SU-DHL-6 (cell line): ENCODE results near the gene BCDIN3D.

Source experiments
- H2AFZ ChIP-seq: fragments of 200-600 bp; sonication (generic); 2 replicates; pipeline ENCODE4 v1.6.1; 2014; ENCODE audit warnings: low read depth, mild to moderate bottlenecking, moderate library complexity, mixed read lengths, antibody characterized with exemption, low read length; ENCODE audit not compliant: severe bottlenecking
- H3F3A ChIP-seq: fragments of 200-600 bp; shearing (Covaris generic); 2 replicates; pipeline ENCODE4 v1.6.0; 2016; ENCODE audit warnings: antibody characterized with exemption, mild to moderate bottlenecking; ENCODE audit not compliant: insufficient read depth
- H3K27ac ChIP-seq: fragments of 200-600 bp; sonication (generic); 2 replicates; pipeline ENCODE4 v1.5.1; 2016; ENCODE audit warnings: low read depth, mild to moderate bottlenecking, low read length, moderate library complexity, mixed read lengths
- H3K27me3 ChIP-seq: fragments of 200-600 bp; sonication (generic), shearing (Covaris generic); 2 replicates; pipeline ENCODE4 v1.6.0; 2014; ENCODE audit warnings: mild to moderate bottlenecking, low read length
- H3K36me3 ChIP-seq: fragments of 200-600 bp; sonication (generic); 2 replicates; pipeline ENCODE4 v1.6.1; 2014; ENCODE audit warnings: mild to moderate bottlenecking, low read length, mixed read lengths
- H3K4me2 ChIP-seq: fragments of 300-600, 200-600 bp; shearing (Covaris generic), sonication (generic); 2 replicates; pipeline ENCODE4 v1.6.0; 2014; ENCODE audit warnings: low read length, low read depth, mild to moderate bottlenecking; ENCODE audit not compliant: poor library complexity, severe bottlenecking
- H3K4me3 ChIP-seq: fragments of 200-600 bp; sonication (generic); 2 replicates; pipeline ENCODE4 v1.5.1; 2014; ENCODE audit warnings: antibody characterized with exemption, low read length, mild to moderate bottlenecking, mixed read lengths; ENCODE audit not compliant: insufficient read depth, poor library complexity, severe bottlenecking
- H3K79me2 ChIP-seq: fragments of 200-600 bp; sonication (generic); 2 replicates; pipeline ENCODE4 v1.6.1; 2014; ENCODE audit warnings: mild to moderate bottlenecking, low read length, moderate library complexity; ENCODE audit not compliant: insufficient read depth
- H3K9ac ChIP-seq: fragments of 200-600 bp; sonication (generic); 2 replicates; pipeline ENCODE4 v1.7.0; 2014; ENCODE audit warnings: mild to moderate bottlenecking, low read length
- H3K9me2 ChIP-seq: fragments of 200-600 bp; sonication (generic); replicated peaks from 2 replicates; pipeline ENCODE4 v1.6.1; 2014; ENCODE audit warnings: low read length; ENCODE audit not compliant: insufficient read depth
- H3K9me3 ChIP-seq: fragments of 200-600 bp; sonication (generic); 2 replicates; pipeline ENCODE4 v1.6.1; 2014; ENCODE audit warnings: low read length, mixed read lengths; ENCODE audit not compliant: insufficient read depth
- H4K20me1 ChIP-seq: fragments of 200-600 bp; sonication (generic); 2 replicates; pipeline ENCODE4 v1.6.1; 2014; ENCODE audit warnings: low read depth, mild to moderate bottlenecking, antibody characterized with exemption, low read length, moderate library complexity, mixed read lengths
- EZH2phosphoT487 ChIP-seq: fragments of 200-600 bp; sonication (generic), shearing (Covaris generic); conservative IDR thresholded peaks from 2 replicates; pipeline ENCODE4 v1.6.1; 2018; ENCODE audit warnings: mild to moderate bottlenecking, antibody characterized with exemption, low read length, moderate library complexity, mixed read lengths
- TF ChIP-seq, protein P1 (sequence below): fragments of 200-600 bp; sonication (generic); IDR thresholded peaks from one replicate; pipeline ENCODE4 v1.5.1; 2017; ENCODE audit warnings: antibody characterized with exemption, mild to moderate bottlenecking, low read length, moderate library complexity; ENCODE audit not compliant: insufficient read depth, poor library complexity, severe bottlenecking

BCDIN3D gene

DNA sequence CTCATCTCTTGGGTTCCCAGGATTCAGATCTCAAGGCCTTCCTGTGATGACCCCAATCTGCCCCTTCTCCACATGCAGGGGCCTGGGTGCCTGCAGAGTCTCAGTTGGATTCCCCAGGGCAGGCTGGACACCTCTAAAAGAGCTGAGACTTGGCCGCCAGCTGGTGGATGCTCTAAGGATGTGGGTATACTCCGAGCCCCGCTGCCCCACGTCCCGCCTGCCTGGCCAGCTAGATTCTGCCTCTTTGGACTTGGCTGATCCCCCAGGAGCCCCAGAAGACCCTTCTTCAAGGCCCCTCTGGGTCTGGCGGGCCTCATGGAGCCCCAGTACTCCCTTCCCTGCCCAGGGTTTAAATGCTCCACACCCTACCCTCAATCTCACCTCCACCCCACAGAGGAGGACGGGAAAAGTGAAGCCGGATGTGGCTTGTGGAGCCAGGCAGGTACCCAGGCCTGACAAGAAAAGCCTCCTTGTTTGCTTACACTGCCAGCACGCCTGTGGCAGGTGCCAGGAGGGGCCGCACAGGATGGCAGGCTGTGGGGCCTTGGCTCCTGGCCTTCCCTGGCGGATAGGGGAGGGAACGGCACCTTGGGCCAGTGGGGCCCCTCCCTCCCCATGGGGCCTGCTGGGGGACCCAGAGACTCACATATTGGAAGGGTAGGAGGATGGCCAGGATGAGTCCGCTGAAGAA, 45.7 kb upstream of the BCDIN3D start:
- H3K9ac ChIP-seq: no peak overlapping the region
- no peaks in the 10 kb centered on the region for H3K9me3 ChIP-seq
- H3K27ac ChIP-seq: no peak overlapping the region
- no peaks in the 10 kb centered on the region for H4K20me1 ChIP-seq
- no peak overlapping the region for H3K4me2 ChIP-seq
- H2AFZ ChIP-seq: no peak overlapping the region
- no peaks in the 10 kb centered on the region for H3K79me2 ChIP-seq
- H3F3A ChIP-seq: no peaks in the 10 kb centered on the region
- H3K9me2 ChIP-seq: no peaks in the 10 kb centered on the region
- H3K36me3 ChIP-seq: no peaks in the 10 kb centered on the region
- TF ChIP-seq EZH2phosphoT487: no peak
- TF ChIP-seq, protein P1, sequence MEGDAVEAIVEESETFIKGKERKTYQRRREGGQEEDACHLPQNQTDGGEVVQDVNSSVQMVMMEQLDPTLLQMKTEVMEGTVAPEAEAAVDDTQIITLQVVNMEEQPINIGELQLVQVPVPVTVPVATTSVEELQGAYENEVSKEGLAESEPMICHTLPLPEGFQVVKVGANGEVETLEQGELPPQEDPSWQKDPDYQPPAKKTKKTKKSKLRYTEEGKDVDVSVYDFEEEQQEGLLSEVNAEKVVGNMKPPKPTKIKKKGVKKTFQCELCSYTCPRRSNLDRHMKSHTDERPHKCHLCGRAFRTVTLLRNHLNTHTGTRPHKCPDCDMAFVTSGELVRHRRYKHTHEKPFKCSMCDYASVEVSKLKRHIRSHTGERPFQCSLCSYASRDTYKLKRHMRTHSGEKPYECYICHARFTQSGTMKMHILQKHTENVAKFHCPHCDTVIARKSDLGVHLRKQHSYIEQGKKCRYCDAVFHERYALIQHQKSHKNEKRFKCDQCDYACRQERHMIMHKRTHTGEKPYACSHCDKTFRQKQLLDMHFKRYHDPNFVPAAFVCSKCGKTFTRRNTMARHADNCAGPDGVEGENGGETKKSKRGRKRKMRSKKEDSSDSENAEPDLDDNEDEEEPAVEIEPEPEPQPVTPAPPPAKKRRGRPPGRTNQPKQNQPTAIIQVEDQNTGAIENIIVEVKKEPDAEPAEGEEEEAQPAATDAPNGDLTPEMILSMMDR: no peak
- H3K27me3 ChIP-seq: no peaks in the 10 kb centered on the region
- H3K4me3 ChIP-seq: no peak overlapping the region

DNA sequence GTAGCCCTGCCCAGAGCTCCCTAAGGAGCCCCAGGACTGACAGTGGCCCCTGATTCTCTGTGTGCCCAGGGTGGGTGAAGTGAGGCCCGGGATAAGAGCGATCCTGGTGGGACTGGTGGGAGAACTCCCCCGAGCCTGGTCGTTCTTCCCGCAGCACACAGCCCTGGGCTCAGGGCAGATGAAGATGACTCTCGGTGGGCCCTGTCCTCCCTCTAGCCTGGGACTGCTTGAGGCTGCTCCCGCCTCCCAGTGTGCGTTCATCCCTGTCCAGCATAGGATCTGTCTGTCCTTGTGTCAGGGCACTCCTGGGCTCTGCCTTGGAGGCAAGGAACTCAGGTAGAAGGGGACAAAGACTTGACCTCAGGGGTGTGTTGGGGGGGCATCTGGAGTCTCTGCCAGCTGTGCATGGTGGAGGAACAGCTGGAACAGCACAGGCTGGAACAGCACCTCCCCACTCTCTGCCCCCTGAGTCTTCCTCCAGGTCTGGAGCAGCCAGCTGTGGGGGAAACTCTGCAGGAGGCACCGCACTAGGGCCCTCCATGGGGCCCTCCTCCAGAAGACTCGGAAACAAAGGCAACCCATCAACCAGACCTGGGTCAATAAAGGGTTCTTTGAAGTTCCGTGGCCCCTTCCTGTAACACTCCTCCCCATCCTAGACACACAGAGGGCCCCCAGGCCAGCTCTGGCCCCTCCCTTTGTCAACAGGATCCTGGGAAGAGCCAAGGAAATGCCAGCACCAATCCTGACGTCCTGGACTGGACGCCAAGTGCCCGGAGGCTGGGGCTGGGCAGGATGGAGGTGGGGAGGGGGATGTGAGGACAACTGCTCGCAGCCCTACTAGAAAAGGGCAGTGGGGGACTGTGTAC, 44.9 kb upstream of the BCDIN3D start:
- Histone ChIP-seq H3F3A (no peaks in the 10 kb centered on the region), H3K27ac (no peak overlapping the region), H3K36me3 (no peaks in the 10 kb centered on the region), H3K9ac (no peak overlapping the region), H2AFZ (no peak overlapping the region), H3K4me3 (no peak overlapping the region), H3K79me2 (no peaks in the 10 kb centered on the region), H3K9me3 (no peaks in the 10 kb centered on the region), H3K27me3 (no peaks in the 10 kb centered on the region), H3K9me2 (no peaks in the 10 kb centered on the region), H4K20me1 (no peaks in the 10 kb centered on the region), H3K4me2 (no peak overlapping the region)
- TF ChIP-seq, protein P1: no peak
- no peak for TF ChIP-seq EZH2phosphoT487

DNA sequence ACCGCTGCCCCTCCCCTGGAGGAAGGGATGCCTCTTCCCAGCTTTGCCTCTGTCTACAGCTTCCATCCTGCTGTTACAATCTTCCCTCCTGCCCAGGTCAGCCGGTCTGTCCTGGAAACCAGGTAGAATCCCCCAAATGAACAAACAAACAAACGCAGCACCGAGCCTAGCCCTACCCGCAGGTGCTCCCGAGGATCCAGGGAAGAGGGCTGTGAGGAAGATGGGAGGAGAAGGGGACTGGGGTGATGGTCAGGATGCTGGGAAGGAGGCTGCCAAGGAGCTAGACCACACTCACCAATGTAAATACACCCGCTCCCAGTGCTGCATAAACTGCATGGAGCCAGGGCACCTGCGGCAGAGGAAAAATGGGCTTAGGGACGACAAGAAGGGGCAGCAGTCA, 44.2 kb upstream of the BCDIN3D start:
- no peak overlapping the region for H3K27ac ChIP-seq
- H3F3A ChIP-seq: no peaks in the 10 kb centered on the region
- no peaks in the 10 kb centered on the region for H3K36me3 ChIP-seq
- no peaks in the 10 kb centered on the region for H3K27me3 ChIP-seq
- H2AFZ ChIP-seq: no peak overlapping the region
- H3K9me3 ChIP-seq: no peaks in the 10 kb centered on the region
- no peaks in the 10 kb centered on the region for H3K9me2 ChIP-seq
- H3K4me3 ChIP-seq: no peak overlapping the region
- TF ChIP-seq, protein P1: no peak
- no peak for TF ChIP-seq EZH2phosphoT487
- H3K4me2 ChIP-seq: no peak overlapping the region
- H3K9ac ChIP-seq: no peak overlapping the region
- no peaks in the 10 kb centered on the region for H4K20me1 ChIP-seq
- no peaks in the 10 kb centered on the region for H3K79me2 ChIP-seq
